PC-9 (cell line): ENCODE results near the gene SIGMAR1.

Source experiments
- EZH2 ChIP-seq: fragments of 200-600 bp; sonication (generic); IDR thresholded peaks from 2 replicates; pipeline ENCODE4 v1.8.0; 2017; ENCODE audit warnings: antibody characterized with exemption, low read depth
- TF ChIP-seq, protein P1 (sequence below): fragments of 200-600 bp; sonication (generic); conservative IDR thresholded peaks from 2 replicates; pipeline ENCODE4 v1.6.1; 2017; ENCODE audit warnings: mixed run types, antibody characterized with exemption, mild to moderate bottlenecking, moderate library complexity

DNA sequence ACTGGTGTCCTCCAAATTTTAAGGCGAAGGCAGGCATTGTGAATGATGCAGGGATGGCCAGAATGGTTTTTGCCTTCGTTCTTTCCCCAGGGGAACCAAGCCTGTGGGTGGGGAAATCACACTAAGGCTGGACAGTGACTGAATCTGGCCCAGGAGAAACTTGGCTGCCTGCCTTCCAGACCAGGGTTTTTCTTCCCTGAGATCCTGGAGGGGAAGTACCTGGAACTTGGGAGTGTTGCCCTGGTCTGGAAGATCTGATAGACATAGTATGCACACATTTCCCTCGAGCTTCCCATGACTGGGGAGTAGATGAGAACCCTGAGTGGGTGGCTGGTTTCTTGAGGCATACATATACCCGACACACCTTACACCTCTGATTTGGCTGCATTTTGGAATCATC, 13.7 kb upstream of the SIGMAR1 start:
- TF ChIP-seq, protein P1, sequence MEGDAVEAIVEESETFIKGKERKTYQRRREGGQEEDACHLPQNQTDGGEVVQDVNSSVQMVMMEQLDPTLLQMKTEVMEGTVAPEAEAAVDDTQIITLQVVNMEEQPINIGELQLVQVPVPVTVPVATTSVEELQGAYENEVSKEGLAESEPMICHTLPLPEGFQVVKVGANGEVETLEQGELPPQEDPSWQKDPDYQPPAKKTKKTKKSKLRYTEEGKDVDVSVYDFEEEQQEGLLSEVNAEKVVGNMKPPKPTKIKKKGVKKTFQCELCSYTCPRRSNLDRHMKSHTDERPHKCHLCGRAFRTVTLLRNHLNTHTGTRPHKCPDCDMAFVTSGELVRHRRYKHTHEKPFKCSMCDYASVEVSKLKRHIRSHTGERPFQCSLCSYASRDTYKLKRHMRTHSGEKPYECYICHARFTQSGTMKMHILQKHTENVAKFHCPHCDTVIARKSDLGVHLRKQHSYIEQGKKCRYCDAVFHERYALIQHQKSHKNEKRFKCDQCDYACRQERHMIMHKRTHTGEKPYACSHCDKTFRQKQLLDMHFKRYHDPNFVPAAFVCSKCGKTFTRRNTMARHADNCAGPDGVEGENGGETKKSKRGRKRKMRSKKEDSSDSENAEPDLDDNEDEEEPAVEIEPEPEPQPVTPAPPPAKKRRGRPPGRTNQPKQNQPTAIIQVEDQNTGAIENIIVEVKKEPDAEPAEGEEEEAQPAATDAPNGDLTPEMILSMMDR, result no peak
- TF ChIP-seq EZH2, result no peak
